ENCODE data around the gene ABLIM2.

GRCh38 chr4:7960790-7961655 is 197.6 kb downstream of the ABLIM2 start:
- TF ChIP-seq CTCF (conservative IDR thresholded peaks at IDR 0.05 in 1 of 2, IDR thresholded peaks at IDR 0.05 in 1 of 2; ENCODE audit: extremely low read depth in 1 of 2, insufficient read depth in 1 of 2, low read depth in 1 of 2, low read length in 2 of 2) (no peak), EZH2 (IDR thresholded peaks at IDR 0.05; ENCODE audit: borderline replicate concordance, low read length) (no peak)

Data from mammary epithelial cell (primary cell).